NCI-H2029 treated with DMSO at 0.1 percent for 48 hours (cell line): Measurements from ENCODE around the gene GEN1.
"Not testable (repeated sequence)": the region's sequence is repeated elsewhere in the genome, so short reads cannot be mapped to it uniquely, and the experiment has no call there.

Experiments used
- DNase-seq: peaks from one replicate; lab custom pipeline; 2025; lab: John Stamatoyannopoulos, UW

The GEN1 gene

DNA sequence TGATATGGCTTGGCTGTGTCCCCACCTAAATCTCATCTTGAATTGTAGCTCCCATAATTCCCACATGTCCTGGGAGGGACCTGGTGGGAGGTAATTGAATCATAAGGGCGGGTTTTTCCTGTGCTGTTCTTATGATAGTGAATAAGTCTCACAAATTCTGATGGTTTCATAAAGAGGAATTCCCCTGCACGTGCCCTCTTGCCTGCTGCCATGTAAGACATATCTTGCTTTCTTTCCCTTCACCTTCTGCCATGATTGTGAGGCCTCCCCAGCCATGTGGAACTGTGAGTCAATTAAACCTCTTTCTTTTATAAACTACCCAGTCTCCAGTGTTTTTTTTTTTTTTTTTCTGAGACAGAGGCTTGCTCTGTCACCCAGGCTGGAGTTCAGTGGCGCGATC lies 69.7 kb downstream of the GEN1 start:
- DNase-seq = not testable (repeated sequence)

DNA sequence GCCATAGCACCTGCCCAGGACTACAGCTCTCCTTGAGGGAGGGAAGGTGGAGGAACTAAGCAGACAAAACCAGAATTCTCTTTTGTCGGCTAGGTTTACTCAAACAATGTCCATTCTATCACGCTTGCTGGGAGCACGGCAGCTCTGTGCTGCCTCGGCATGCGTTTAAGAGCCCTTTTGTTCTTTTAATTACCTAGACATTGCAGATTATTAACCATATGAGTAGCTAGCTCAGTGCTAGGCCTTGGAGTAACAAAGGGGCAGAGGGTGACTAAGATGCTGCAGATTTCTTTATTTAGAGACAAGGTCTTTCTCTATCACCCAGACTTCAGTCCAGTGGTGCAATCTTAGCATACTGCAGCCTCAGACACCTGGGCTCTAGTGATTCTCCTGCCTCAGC lies 73.4 kb downstream of the GEN1 start:
- DNase-seq = no peak

DNA sequence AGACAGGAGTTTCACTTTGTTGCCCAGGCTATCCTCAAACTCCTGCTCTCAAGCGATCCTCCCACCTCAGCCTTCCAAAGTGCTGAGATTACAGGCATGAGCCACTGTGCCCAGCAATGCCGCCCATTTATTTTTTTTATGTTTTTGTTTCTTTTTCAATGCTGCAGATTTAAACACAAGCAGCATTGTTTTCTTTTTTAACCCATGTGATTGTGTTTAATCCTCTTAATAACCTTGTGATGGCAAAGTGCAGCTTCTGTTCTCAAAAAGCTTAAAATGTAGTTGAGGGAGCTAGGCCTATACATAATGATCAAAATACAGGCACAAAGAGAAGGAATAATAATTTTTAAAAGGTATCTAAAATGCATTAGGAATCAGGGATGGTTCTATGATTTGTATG lies 73.8 kb downstream of the GEN1 start:
- DNase-seq = no peak

DNA sequence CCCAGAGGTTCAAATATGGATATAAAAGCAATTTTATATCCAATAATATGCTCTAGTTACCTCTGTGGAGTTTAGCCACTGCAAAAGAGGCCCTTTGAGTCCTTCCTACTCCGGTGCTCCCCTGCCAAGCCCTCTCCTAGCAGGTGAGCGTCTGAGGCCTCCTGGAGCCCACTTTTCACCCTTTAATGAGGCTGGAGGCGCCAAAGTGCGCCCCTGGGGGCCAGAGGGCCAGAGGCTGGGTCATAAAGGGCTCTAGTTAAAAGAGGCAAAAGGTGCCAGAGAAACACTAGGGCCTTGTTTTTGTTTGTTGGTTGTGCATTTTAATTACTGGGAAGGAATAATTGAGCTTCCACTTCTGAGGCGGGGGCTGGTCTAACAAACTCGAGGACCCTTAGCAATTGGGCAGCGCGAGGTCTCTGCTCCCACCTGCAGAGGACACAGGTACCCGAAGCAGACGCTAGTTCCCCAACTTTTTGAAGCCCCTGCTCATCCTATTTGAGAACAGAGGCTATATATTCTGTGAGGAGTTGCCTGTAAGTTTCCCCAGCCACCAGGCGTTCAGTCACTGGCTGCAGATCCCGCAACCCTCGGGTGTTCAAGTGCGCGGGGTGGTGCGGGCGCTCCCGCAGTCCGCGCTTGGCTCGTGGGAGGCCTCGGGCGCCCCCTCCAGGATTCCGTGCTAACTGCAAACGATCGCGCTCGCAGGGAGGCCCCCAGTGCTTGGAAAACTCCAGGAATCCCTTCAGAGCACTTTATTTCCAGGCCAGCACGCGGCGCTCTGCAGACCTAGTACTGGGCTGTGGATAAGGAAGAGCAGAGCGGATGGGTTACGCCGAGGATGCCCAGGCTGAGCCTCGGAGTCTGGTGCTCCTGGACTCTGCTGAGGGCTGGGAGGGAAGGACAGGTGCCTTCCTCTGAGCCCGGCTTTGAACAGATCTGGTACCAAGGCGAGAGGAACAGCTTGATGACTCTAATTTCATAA lies 76.4 kb downstream of the GEN1 start:
- peak; percentile 5 for DNase-seq

DNA sequence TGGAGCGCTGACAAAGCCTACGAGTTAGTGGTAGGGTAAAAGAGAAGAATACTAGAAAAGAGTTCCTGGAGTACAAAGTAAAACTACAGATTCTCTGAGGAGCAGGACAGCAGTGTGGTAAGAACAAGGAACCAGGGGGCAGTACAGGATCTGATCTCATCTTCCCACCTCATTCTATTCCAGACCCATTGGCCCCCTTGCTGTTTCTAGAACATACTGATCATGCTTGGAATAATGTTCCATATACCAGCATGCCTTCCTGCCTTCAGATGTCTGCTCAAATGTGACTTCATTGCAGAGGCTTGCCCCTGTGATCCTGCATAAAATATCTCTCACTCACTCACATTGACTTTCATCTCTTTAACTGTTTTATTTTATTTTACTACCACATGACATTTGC lies 81.6 kb downstream of the GEN1 start:
- no peak for DNase-seq
